HepG2 (cell line): ENCODE data around the gene SORL1-AS1.

Experiments
- EP300 ChIP-seq, 3 experiments: sonication (generic) in 1 of 3; formaldehyde crosslinking in 1 of 3; IDR thresholded peaks; 2 replicates each; pipeline versions ENCODE4 v1.5.1 to v1.6.1; 2011 to 2020; ENCODE audit warnings: low read depth in 2 of 3, low read length in 2 of 3, borderline replicate concordance in 1 of 3, improper control_type of control experiment in 1 of 3, mild to moderate bottlenecking in 1 of 3, missing genetic modification reagents in 1 of 3, moderate library complexity in 1 of 3
- HBP1 ChIP-seq: IDR thresholded peaks from 2 replicates; pipeline ENCODE4 v1.6.1; 2016; ENCODE audit warnings: low read depth, control low read depth
- KLF13 ChIP-seq: sonication (generic); formaldehyde crosslinking; IDR thresholded peaks from 2 replicates; pipeline ENCODE4 v1.4.0; 2020; ENCODE audit warnings: mild to moderate bottlenecking, missing genetic modification reagents
- MAX ChIP-seq: IDR thresholded peaks from 2 replicates; pipeline ENCODE4 v1.6.1; 2012; ENCODE audit warnings: inconsistent platforms
- MYPOP ChIP-seq: sonication (generic); formaldehyde crosslinking; IDR thresholded peaks from 2 replicates; pipeline ENCODE4 v1.8.1; 2023; ENCODE audit warnings: mild to moderate bottlenecking, moderate library complexity, missing genetic modification reagents
- MZF1 ChIP-seq: sonication (generic); formaldehyde crosslinking; IDR thresholded peaks from 2 replicates; pipeline ENCODE4 v1.8.1; 2023; ENCODE audit warnings: mild to moderate bottlenecking, missing genetic modification reagents, borderline replicate concordance
- PHB2 ChIP-seq: fragments of 450-650 bp; IDR thresholded peaks from 2 replicates; pipeline ENCODE4 v1.6.1; 2018; ENCODE audit not compliant: partially characterized antibody
- RBM22 ChIP-seq: fragments of 200-400 bp; formaldehyde crosslinking; optimal IDR thresholded peaks from 2 replicates; pipeline ENCODE3; 2017; ENCODE audit warnings: mild to moderate bottlenecking, low read length, moderate library complexity
- SMAD1 ChIP-seq: sonication (generic); formaldehyde crosslinking; IDR thresholded peaks from 2 replicates; pipeline ENCODE4 v1.4.0; 2020; ENCODE audit warnings: missing genetic modification reagents, low read depth, mild to moderate bottlenecking, borderline replicate concordance
- SOX5 ChIP-seq: IDR thresholded peaks from 2 replicates; pipeline ENCODE4 v1.6.1; 2016; ENCODE audit warnings: borderline replicate concordance
- ZBTB40 ChIP-seq, 2 experiments: fragments of 450-650 bp in 1 of 2; sonication (generic) in 1 of 2; formaldehyde crosslinking in 1 of 2; IDR thresholded peaks; 2 replicates each; pipeline versions ENCODE4 v1.6.1 to v1.8.0; 2016 to 2022; ENCODE audit warnings: antibody characterized with exemption in 1 of 2, mild to moderate bottlenecking in 1 of 2, missing genetic modification reagents in 1 of 2
- ZNF460 ChIP-seq: sonication (generic); formaldehyde crosslinking; IDR thresholded peaks from 2 replicates; pipeline ENCODE4 v1.5.1; 2020; ENCODE audit warnings: missing genetic modification reagents, mild to moderate bottlenecking, borderline replicate concordance
- ZNF543 ChIP-seq: sonication (generic); formaldehyde crosslinking; IDR thresholded peaks from 2 replicates; pipeline ENCODE4 v1.4.0; 2020; ENCODE audit warnings: mild to moderate bottlenecking, missing genetic modification reagents
- ZNF576 ChIP-seq: sonication (generic); formaldehyde crosslinking; IDR thresholded peaks from 2 replicates; pipeline ENCODE4 v1.4.0; 2020; ENCODE audit warnings: mild to moderate bottlenecking, missing genetic modification reagents
- ZNF839 ChIP-seq: sonication (generic); formaldehyde crosslinking; IDR thresholded peaks from 2 replicates; pipeline ENCODE4 v1.4.0; 2020; ENCODE audit warnings: missing genetic modification reagents, mild to moderate bottlenecking, borderline replicate concordance

The SORL1-AS1 gene

DNA sequence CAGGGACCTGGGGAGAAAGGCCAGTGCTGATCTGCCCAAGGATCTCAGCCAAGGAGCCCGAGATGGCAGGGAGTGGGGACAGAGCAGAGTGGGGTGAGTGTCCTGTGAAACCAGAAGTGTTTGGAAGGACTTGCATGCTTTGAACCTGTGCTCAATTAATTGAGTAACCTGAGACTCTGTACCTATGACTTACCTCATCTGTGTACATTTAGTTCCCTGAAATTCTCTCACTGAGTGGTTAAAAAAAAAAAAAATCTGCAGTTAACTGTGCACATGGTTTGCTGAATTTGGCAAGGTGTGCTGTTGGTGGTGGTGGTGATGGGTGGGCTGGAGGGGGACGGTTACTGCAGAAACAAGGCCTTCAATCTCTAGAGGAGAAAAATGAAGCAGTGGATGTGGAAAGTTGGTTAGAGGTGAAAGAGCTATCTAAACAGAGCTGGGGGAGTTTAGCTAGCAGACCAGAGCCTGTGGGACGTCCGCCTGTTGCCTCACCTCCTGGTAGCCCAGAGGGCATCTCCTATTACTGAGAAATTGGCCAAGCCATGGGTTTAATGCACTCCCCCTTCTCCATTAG lies 8.3 kb upstream of the SORL1-AS1 start (continued):
- TF ChIP-seq EP300 (IDR thresholded peaks at IDR 0.05; ENCODE audit: low read depth in 2 of 2, low read length in 2 of 2), result peak in 1 of 2 experiments; percentile 69; a peak in 1 of 4 replicates
- peak; percentile 53; the same call in 1 of the 2 replicates for TF ChIP-seq EP300 (CRISPR knock-in tag; IDR thresholded peaks at IDR 0.05; ENCODE audit: borderline replicate concordance)
- TF ChIP-seq ZNF543 (CRISPR knock-in tag), result no peak
- no peak for TF ChIP-seq RBM22
- TF ChIP-seq MYPOP (CRISPR knock-in tag), result 0 out of 2 replicates have a peak, but pooled peaks have one; percentile 23
- TF ChIP-seq ZNF576 (CRISPR knock-in tag), result no peak
- peak; percentile 67 for TF ChIP-seq SOX5 (CRISPR knock-in tag)
- no peak for TF ChIP-seq ZBTB40 (IDR thresholded peaks at IDR 0.05)
- TF ChIP-seq ZBTB40 (CRISPR knock-in tag; IDR thresholded peaks at IDR 0.05), result 0 out of 2 replicates have a peak, but pooled peaks have one; percentile 26
- peak; percentile 40; the same call in 1 of the 2 replicates for TF ChIP-seq MAX
- TF ChIP-seq KLF13 (CRISPR knock-in tag), result no peak
- TF ChIP-seq MZF1, result no peak
- no peak for TF ChIP-seq PHB2
- no peak for TF ChIP-seq ZNF839 (CRISPR knock-in tag)
- no peak for TF ChIP-seq ZNF460 (CRISPR knock-in tag)
- TF ChIP-seq HBP1 (CRISPR knock-in tag), result no peak
- no peak for TF ChIP-seq SMAD1 (CRISPR knock-in tag)
